Central memory CD8-positive, alpha-beta T cell (primary cell): ENCODE data around the gene IL23R.
A peak's percentile ranks its signal among the peaks of the same experiment; 100 is the strongest.

Experiments
- ATAC-seq: fragments of 150-1000 bp; cut with Tn5 transposase; replicated peaks from 2 replicates; pipeline ENCODE4 v1.10.0; 2022; ENCODE audit warnings: mild to moderate bottlenecking, moderate FRiP score, moderate number of reproducible peaks; ENCODE audit not compliant: poor library complexity, severe bottlenecking; ENCODE audit errors: extremely low read depth
- DNase-seq, 2 donors: peaks; one replicate each; pipeline ENCODE4 v3.0.0; 2021; ENCODE audit warnings: low spot score in 2 of 2
- H3K27ac Mint-ChIP-seq: one replicate; pipeline ENCODE4 v1.8.0; 2022; ENCODE audit warnings: low read depth, mild to moderate bottlenecking, moderate library complexity, mixed read lengths
- H3K27me3 Mint-ChIP-seq: one replicate; pipeline ENCODE4 v1.8.0; 2022; ENCODE audit warnings: mixed read lengths
- H3K36me3 Mint-ChIP-seq: one replicate; pipeline ENCODE4 v1.8.0; 2022; ENCODE audit warnings: mild to moderate bottlenecking, moderate library complexity, mixed read lengths; ENCODE audit not compliant: insufficient read depth
- H3K4me1 Mint-ChIP-seq: one replicate; pipeline ENCODE4 v1.8.0; 2022; ENCODE audit warnings: mixed read lengths
- H3K4me3 Mint-ChIP-seq: one replicate; pipeline ENCODE4 v1.8.0; 2022; ENCODE audit warnings: mild to moderate bottlenecking, moderate library complexity, mixed read lengths
- H3K9me3 Mint-ChIP-seq: one replicate; pipeline ENCODE4 v1.8.0; 2022; ENCODE audit warnings: mixed read lengths

Gene IL23R

GRCh38 chr1:67307251-67308060, 141.2 kb downstream of the IL23R start, which contains the start of gene IL12RB2:
TSS of gene IL12RB2 (plus strand) at chr1:67307873. CDS start at chr1:67320369, 12,496 bp downstream.
- peak within 1 kb of the TSS; percentile 72 for H3K4me3 Mint-ChIP-seq
- H3K9me3 Mint-ChIP-seq, result no peaks in the 10 kb centered on the region
- peaks cover 27% of the 10 kb centered on the region for H3K27me3 Mint-ChIP-seq
- H3K27ac Mint-ChIP-seq, result no peak within 1 kb of the TSS
- DNase-seq, result no peak
- peak; percentile 60 for ATAC-seq
- peaks cover 5% of the 10 kb centered on the region for H3K4me1 Mint-ChIP-seq
- H3K36me3 Mint-ChIP-seq, result peaks cover 1% of the 10 kb centered on the region

GRCh38 chr1:67308136-67308535, 141.9 kb downstream of the IL23R start:
- no peak for DNase-seq
- H3K27me3 Mint-ChIP-seq, result peaks cover 27% of the 10 kb centered on the region
- H3K4me3 Mint-ChIP-seq, result peak overlapping the region; percentile 72
- peaks cover 1% of the 10 kb centered on the region for H3K36me3 Mint-ChIP-seq
- peaks cover 5% of the 10 kb centered on the region for H3K4me1 Mint-ChIP-seq
- ATAC-seq, result no peak
- no peaks in the 10 kb centered on the region for H3K9me3 Mint-ChIP-seq
- H3K27ac Mint-ChIP-seq, result no peak overlapping the region
